Neural crest cell (in vitro differentiated cells): ENCODE measurements around the gene RFX3. TPM values are rescaled to one million over a fixed set of nuclear protein-coding genes. Genes with fewer than 3 reads are reported as not detected.
A peak's percentile ranks its signal among the peaks of the same experiment; 100 is the strongest.

Source experiments
- DNase-seq: peaks from one replicate; pipeline ENCODE4 v3.0.0; 2021; ENCODE audit warnings: low read depth, mixed read lengths, low spot score
- H3K27ac Mint-ChIP-seq: one replicate; pipeline ENCODE4 v1.8.0; 2021; ENCODE audit warnings: mild to moderate bottlenecking, mixed read lengths; ENCODE audit not compliant: unreplicated experiment
- H3K27me3 Mint-ChIP-seq: 2 replicates; pipeline ENCODE4 v1.8.0; 2021; ENCODE audit warnings: low read depth, mild to moderate bottlenecking, mixed read lengths
- H3K36me3 Mint-ChIP-seq: 2 replicates; pipeline ENCODE4 v1.8.0; 2021; ENCODE audit warnings: low read depth, mild to moderate bottlenecking, mixed read lengths
- H3K4me1 Mint-ChIP-seq: 2 replicates; pipeline ENCODE4 v1.8.0; 2021; ENCODE audit warnings: mixed read lengths
- H3K4me3 Mint-ChIP-seq: one replicate; pipeline ENCODE4 v1.8.0; 2021; ENCODE audit warnings: mild to moderate bottlenecking, mixed read lengths
- H3K9me3 Mint-ChIP-seq: 2 replicates; pipeline ENCODE4 v1.8.0; 2021; ENCODE audit warnings: mixed read lengths
- CTCF ChIP-seq: fragments of 200-600 bp; sonication (generic); conservative IDR thresholded peaks from 2 replicates; pipeline ENCODE4 v1.5.0; 2021; ENCODE audit warnings: antibody characterized with exemption, mild to moderate bottlenecking
- total RNA-seq: library from RNA; stranded (reverse); gene quantifications from 2 replicates; pipeline ENCODE4 v1.2.1, GENCODE V29; 2021

The RFX3 gene
- total RNA-seq, 1 donor from 2014 or later, result 46.9 TPM

GRCh38 chr9:3528451-3528850, 2.6 kb upstream of the RFX3 start:
- H3K4me1 Mint-ChIP-seq, result peaks cover 43% of the 10 kb centered on the region
- H3K9me3 Mint-ChIP-seq, result no peaks in the 10 kb centered on the region
- H3K36me3 Mint-ChIP-seq, result peaks cover 6% of the 10 kb centered on the region
- TF ChIP-seq CTCF, result no peak
- DNase-seq, result no peak
- H3K4me3 Mint-ChIP-seq, result peak overlapping the region; percentile 96
- H3K27ac Mint-ChIP-seq, result no peak overlapping the region
- H3K27me3 Mint-ChIP-seq, result no peaks in the 10 kb centered on the region

- Mint-ChIP-seq H3K27ac (peak overlapping the region; percentile 100), H3K27me3 (no peaks in the 10 kb centered on the region)
Measured at GRCh38 chr9:3526997-3527940, 1.5 kb upstream of the RFX3 start.

GRCh38 chr9:3526165-3526996, 580 bp upstream of the RFX3 start:
- TF ChIP-seq CTCF, result no peak
- Mint-ChIP-seq H3K4me1 (peaks cover 56% of the 10 kb centered on the region), H3K36me3 (peaks cover 6% of the 10 kb centered on the region), H3K27me3 (no peaks in the 10 kb centered on the region), H3K9me3 (no peaks in the 10 kb centered on the region), H3K4me3 (peak overlapping the region; percentile 96), H3K27ac (peak overlapping the region; percentile 100)
- peak; percentile 77 for DNase-seq

More at GRCh38 chr9:3526997-3527940, 1.5 kb upstream of the RFX3 start:
- H3K4me3 Mint-ChIP-seq, result peak overlapping the region; percentile 96
- DNase-seq, result no peak
- no peak for TF ChIP-seq CTCF
- no peaks in the 10 kb centered on the region for H3K9me3 Mint-ChIP-seq
- peaks cover 6% of the 10 kb centered on the region for H3K36me3 Mint-ChIP-seq
- H3K4me1 Mint-ChIP-seq, result peaks cover 52% of the 10 kb centered on the region

GRCh38 chr9:3525096-3525835, 535 bp downstream of the RFX3 start:
- Mint-ChIP-seq H3K36me3 (peaks cover 6% of the 10 kb centered on the region), H3K27ac (peak overlapping the region; percentile 100), H3K4me3 (peak overlapping the region; percentile 96), H3K4me1 (peaks cover 56% of the 10 kb centered on the region), H3K9me3 (no peaks in the 10 kb centered on the region), H3K27me3 (no peaks in the 10 kb centered on the region)
- no peak for TF ChIP-seq CTCF
- DNase-seq, result no peak

GRCh38 chr9:3521966-3522365, 3.8 kb downstream of the RFX3 start:
- no peak for DNase-seq

More at GRCh38 chr9:3521966-3522365, 3.8 kb downstream of the RFX3 start:
- no peaks in the 10 kb centered on the region for H3K27me3 Mint-ChIP-seq
- H3K4me1 Mint-ChIP-seq, result peaks cover 35% of the 10 kb centered on the region
- H3K4me3 Mint-ChIP-seq, result no peak overlapping the region
- peaks cover 5% of the 10 kb centered on the region for H3K36me3 Mint-ChIP-seq
- no peak overlapping the region for H3K27ac Mint-ChIP-seq
- H3K9me3 Mint-ChIP-seq, result no peaks in the 10 kb centered on the region
- no peak for TF ChIP-seq CTCF
